8988T (cell line): ENCODE data around the gene ARHGEF7.

Experiments used
- DNase-seq: peaks from one replicate; pipeline ENCODE4 v3.0.0; 2011

The ARHGEF7 gene

GRCh38 chr13:111228262-111229144, 113.4 kb downstream of the ARHGEF7 start:
- DNase-seq, result no peak

GRCh38 chr13:111230385-111230930, 115.3 kb downstream of the ARHGEF7 start:
- no peak for DNase-seq

GRCh38 chr13:111232191-111232590, 117.1 kb downstream of the ARHGEF7 start:
- DNase-seq, result no peak

- DNase-seq, result no peak
Observed at GRCh38 chr13:111233080-111233479, 118.0 kb downstream of the ARHGEF7 start.

GRCh38 chr13:111239764-111240670, 124.9 kb downstream of the ARHGEF7 start:
- DNase-seq, result no peak

- DNase-seq, result no peak
Observed at GRCh38 chr13:111241006-111241755, 126.1 kb downstream of the ARHGEF7 start.

GRCh38 chr13:111241862-111242261, 126.8 kb downstream of the ARHGEF7 start:
- DNase-seq, result no peak

- DNase-seq, result no peak
Observed at GRCh38 chr13:111242585-111242984, 127.5 kb downstream of the ARHGEF7 start.

GRCh38 chr13:111243981-111244380, 128.9 kb downstream of the ARHGEF7 start:
- no peak for DNase-seq

GRCh38 chr13:111245576-111246384, 130.7 kb downstream of the ARHGEF7 start:
- no peak for DNase-seq

- no peak for DNase-seq
Observed at GRCh38 chr13:111247552-111247951, 132.4 kb downstream of the ARHGEF7 start.

GRCh38 chr13:111248822-111249221, 133.7 kb downstream of the ARHGEF7 start:
- no peak for DNase-seq

GRCh38 chr13:111249637-111250360, 134.7 kb downstream of the ARHGEF7 start:
- no peak for DNase-seq

- DNase-seq, result no peak
Observed at GRCh38 chr13:111251646-111252445, 136.7 kb downstream of the ARHGEF7 start.

- DNase-seq, result no peak
Observed at GRCh38 chr13:111252446-111253364, 137.6 kb downstream of the ARHGEF7 start.

GRCh38 chr13:111253365-111253872, 138.3 kb downstream of the ARHGEF7 start:
- DNase-seq, result no peak

GRCh38 chr13:111255228-111255790, 140.2 kb downstream of the ARHGEF7 start:
- no peak for DNase-seq

- DNase-seq, result no peak
Observed at GRCh38 chr13:111256458-111256857, 141.3 kb downstream of the ARHGEF7 start.
